Activated naive CD4-positive, alpha-beta T cell (primary cell): ENCODE measurements around the gene SBF2.

Experiments
- DNase-seq, 4 experiments: peaks; one replicate each; lab custom pipeline; 2025; lab: John Stamatoyannopoulos, UW

Gene SBF2

GRCh38 chr11:9899676-9900075 is 394.3 kb downstream of the SBF2 start:
- no peak for DNase-seq

GRCh38 chr11:9896902-9897301 is 397.1 kb downstream of the SBF2 start:
- DNase-seq, result no peak

DNA sequence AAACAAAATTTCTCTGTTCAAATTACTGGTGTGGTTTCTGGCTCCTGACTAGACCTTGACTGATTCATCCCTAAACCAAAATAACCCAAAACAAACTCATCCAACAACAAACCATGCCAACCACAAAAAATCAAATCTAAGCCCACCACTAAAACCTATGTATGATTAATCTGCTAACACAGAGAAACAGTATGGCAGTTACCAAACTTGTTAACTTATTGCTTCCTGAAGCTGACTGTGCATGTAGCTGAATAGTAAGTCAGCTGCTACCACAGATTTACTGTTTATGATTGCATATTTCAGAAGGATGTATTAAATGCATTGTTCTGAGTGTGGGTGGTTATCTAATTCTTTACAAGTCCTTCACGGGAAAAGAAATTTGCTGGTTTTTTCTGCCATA is 399.0 kb downstream of the SBF2 start:
- no peak for DNase-seq

GRCh38 chr11:9893474-9893873 is 400.5 kb downstream of the SBF2 start:
- DNase-seq, result no peak

DNA sequence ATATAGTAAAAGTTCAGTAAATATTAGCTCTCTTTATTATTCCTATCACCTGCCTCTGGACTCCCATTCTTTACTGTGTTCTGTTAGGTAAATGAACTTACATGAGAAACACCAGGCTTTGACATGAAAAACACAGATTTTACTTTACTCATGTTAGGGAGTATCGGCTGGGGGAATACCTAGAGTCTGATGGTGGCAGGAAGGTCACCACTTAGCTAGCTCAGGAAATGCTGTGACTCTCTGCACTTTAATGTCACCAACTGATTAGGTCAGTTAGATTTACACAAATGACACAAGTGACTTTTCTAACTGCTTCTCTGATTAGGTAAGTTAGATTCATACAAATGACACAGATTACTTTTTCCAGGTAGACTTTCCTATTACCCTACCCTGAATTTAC is 405.1 kb downstream of the SBF2 start:
- DNase-seq, result no peak

DNA sequence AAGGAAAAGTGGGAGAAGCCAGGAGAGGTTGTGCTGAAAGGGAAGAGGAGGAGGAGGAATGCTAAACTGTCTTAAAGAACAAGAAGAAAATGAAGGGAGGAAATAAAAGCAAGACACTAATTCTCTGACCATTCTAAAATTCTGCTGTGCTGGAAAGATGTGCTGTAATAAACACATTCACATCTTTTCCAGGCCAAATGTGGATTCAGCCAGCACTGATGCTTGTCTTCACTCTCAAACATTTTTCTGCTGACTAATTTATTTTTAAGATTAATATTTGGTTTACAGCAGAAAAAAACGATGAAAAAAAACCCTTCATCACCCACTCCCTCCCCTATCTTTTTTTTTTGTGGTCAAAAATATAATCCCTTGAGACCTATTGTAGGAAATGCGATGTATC is 406.5 kb downstream of the SBF2 start:
- no peak for DNase-seq

DNA sequence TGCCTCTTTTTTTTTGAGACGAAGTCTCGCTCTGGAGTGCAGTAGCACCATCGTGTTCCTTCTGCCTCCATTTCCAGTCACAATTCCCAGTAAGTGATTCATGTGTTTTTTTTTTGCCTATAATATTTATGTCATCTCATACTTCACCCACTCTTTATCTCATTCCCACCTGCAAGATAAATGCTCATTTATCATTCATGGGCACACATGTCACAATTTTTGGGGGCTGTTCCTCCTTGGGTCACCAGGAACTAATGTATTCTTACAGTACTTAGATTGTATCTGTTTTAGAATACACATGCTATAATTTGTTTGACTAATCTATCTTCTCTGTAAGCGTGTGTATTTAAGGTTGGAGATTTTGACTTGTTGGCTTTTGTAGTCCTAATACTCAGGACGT is 407.4 kb downstream of the SBF2 start:
- no peak for DNase-seq

DNA sequence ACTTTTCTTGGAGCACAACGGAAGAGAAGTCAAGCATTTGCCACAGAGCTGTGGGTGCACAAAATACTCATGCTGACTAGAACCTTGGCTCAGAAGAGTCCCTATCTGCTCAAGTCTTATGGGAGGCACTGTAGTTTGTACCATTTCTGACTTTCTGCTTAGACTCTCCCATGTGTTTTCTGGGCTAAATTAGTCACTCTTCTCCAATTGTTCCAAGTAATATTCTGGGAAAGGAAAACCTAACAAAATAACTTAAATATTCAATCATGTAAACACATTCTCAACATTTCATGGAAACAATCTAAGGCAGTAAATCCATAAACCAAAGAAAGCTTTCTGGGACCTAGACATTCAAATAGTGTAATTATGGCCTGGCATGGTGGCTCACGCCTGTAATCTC is 409.4 kb downstream of the SBF2 start:
- DNase-seq, result no peak

GRCh38 chr11:9880657-9881056 is 413.4 kb downstream of the SBF2 start:
- no peak for DNase-seq

- DNase-seq, result no peak
Measured at GRCh38 chr11:9878936-9879335, 415.1 kb downstream of the SBF2 start.

- no peak for DNase-seq
Measured at GRCh38 chr11:9876331-9876730, 417.7 kb downstream of the SBF2 start.

DNA sequence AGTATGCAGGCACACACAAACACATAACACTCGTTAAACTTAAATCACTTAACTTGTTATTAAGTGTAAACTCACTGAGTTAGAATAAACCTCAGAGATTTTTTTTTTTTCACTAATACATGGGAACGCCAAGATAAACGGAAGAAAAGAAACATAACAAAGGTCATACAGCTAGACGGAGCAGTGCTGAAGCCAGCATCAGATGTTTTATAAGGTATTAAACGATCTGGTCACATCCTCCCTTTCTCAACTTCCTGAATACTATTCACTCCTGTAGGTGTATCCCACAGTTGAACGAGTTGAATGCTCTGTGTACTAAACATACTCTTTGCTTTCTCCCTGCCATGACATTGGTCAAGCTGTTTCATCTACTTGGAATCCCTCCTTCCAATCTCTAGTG is 418.2 kb downstream of the SBF2 start:
- DNase-seq, result no peak

DNA sequence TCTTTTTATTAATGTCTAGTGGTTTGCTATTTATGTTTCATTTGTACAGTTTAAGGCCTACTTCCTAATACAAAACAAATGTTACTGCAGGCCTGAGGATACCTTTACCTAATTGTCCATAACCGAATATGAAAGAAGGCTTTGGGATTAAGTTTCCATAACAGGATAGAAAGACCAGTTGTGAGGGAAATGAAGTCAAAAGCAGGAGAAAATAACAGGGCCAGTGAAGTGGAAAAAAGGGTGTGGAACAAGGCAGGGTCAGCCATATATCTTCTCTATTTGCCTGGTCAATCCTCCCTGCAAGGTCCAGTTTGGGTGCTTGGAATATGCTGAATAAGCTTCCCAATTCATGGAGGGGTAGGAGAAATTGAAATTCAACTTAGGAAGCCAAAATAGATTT is 418.6 kb downstream of the SBF2 start:
- DNase-seq, result no peak

DNA sequence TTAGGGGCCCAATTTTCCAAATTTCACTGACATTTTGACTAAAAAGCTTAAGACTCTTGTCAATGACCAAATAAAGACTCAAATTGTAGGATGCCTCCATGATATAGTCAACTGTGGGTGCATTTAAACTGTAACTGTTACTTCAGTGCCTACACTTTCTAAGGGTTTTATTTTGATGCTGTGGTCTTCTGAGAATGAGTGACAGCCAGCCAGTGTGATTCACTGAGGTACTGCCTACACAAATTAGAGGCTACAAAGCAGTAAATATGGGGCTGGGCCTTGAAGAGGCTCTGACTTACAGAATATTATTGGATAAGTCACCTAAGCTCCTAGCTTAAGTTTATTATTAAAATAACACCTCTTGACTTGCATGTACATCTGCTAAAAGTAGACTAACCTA is 419.6 kb downstream of the SBF2 start:
- DNase-seq, result no peak

DNA sequence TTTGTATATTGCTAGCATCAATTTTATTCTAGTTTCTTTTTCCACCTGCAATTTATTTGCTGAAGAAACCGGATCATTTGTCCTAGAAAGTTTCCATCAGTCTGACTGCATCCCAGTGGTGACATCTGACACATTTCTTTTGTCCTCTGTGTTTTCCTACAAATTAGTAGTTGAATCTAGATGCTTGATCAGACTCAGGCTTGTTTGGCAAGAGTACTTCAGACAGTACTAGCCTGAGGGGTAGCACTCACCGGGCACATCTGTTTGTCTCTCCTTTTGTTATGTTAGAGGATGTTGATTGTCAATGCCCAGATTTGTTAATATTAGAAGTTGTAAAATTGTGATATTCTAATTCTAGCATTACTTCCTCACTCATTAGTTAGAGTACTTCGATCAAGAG is 425.4 kb downstream of the SBF2 start:
- no peak for DNase-seq

DNA sequence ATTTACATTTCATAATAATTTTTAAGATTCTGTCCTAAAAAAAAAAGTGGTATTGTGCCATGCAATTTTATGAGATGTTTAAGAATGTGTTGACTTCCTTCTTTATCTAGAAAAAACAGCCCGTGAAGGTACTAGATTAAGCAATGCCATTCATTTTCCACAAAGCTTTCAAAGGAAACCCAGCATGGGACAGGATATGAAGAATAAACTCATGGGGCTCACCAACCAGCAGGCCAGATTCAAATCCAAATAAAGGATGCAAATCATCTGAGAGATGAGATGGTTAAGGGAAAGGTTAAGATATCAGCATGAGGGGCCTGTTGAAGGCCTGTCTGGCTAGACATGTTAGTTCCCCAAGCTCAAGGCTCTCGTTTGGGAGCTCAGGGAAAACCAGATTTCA is 431.0 kb downstream of the SBF2 start:
- no peak for DNase-seq

DNA sequence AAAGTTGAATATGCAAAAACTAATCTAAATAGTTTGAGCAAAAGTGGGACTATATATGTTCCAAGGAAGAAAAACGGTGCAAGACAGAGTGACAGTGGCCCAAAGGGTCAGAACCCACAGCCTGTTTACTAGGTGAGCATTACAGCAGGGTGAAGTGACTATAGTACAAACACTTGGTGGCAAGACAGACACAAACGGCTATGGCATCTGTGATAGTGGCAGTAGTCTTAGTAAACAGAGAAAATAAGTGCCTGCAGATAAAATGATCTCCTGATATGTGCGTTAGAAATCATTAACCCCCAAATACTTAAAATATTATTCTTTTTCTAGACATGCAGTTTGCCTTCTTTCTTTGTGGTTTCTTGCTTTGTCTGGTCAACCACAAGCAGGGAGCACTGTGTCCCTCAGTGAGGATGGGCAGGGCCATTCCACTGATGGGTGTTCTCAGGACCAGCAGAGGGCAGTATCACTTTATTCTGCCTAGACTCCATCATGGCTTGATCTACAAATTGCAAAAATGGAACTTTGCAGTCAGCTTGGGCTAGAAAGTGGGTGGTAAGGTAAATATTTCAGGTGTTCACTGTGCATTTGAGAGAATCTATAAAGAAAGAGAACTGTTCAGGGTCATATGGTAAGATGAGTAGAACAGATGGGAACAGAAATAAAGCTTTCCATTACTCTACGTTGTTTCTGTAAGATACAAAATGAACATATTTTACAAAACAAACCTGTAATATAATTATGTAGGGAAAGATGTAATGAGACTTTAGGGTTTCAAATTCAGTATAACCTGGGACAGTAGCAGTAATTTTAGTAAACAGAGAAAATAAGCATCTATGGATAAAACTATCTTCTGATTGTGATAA is 431.9 kb downstream of the SBF2 start:
- DNase-seq, result peak in 1 of 4 experiments; percentile 3

GRCh38 chr11:9859554-9860305 is 434.3 kb downstream of the SBF2 start:
- no peak for DNase-seq

DNA sequence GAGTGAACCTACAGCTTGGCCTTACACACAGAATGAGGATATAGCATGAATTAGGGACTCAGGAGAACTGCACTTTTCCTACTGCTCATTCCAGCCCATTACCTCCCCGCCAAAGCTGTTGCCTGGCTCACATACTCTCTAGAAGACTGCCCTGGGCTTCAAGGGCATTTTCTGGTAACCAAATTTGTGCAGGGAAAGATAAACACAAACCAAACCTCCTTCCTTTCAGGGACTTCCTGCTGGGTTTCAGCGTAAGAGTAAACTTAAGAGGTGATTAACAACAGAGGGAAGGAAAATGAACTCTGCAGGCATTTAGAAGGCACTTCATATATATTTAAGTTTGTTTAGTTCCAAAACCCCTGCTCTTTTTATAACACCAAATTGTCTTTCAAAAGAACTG is 435.2 kb downstream of the SBF2 start:
- DNase-seq, result no peak

DNA sequence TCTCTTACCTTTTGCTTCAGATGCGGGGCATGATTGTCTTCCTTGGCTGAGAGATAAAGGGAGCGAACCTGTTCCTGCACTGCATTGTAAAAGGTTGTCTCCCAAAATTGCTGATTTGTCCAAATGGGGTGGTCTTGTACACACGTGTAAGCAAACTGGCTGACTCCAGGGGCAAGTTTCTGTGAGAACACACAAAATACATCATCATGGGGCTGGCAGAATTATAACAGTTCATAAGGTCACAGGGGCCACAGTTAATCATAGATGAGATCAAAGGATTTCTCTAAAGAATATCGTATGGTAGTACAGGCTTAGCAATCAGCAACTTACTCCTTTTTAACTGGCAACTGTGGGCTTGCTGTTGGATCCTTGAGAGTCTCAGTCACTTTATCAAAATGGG is 435.8 kb downstream of the SBF2 start:
- no peak for DNase-seq

- DNase-seq, result no peak
Measured at GRCh38 chr11:9855579-9856287, 438.3 kb downstream of the SBF2 start.

DNA sequence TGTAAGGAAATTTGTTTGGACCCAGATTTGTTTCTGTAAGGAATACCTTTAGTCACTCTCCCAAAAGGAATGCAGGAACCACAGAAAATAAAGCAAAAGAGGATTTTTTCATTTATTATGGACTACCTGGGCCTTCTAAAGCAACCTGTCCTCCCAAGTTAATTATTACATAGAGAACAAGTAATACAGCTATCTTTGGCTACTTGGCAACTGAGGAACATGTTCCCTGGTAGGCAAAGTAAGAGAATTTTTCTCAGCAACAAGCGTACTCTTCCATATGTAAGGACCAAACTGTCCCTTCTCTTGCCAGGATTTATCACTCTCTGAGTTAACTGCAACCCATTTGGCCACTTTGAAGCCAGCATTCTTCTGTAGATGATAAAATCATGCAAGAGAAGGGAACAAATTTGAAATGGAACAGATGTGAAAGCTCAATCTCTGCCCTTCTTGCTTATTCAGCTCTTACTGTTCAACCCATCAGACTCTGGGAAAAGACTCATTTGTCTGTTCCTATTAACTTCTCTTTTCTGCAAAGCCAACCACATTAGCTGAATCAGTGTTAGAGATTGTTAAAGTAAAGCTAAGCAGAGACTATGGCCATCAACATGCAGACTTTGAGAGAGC is 440.0 kb downstream of the SBF2 start:
- no peak for DNase-seq
